ENCODE results near the gene PLK5.
"Not testable (repeated sequence)": the region's sequence is repeated elsewhere in the genome, so short reads cannot be mapped to it uniquely, and the experiment has no call there.

The PLK5 gene

DNA sequence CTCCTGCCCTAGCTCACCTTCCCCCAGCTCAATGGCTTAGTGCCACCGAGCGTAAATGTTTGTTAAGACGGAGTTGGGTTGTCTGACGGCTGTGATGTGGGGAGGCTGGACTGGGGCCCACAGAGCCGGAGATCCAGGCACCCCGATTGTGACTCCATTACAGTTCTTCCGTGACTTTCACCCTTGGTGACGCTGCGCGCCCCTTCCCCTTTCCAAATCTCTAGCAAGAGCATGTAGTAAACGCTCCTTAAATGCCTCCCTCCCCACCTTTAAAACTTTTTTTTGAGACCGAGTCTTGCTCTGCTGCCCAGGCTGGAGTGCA is 32.1 kb upstream of the PLK5 start:
- no peak for DNase-seq

DNA sequence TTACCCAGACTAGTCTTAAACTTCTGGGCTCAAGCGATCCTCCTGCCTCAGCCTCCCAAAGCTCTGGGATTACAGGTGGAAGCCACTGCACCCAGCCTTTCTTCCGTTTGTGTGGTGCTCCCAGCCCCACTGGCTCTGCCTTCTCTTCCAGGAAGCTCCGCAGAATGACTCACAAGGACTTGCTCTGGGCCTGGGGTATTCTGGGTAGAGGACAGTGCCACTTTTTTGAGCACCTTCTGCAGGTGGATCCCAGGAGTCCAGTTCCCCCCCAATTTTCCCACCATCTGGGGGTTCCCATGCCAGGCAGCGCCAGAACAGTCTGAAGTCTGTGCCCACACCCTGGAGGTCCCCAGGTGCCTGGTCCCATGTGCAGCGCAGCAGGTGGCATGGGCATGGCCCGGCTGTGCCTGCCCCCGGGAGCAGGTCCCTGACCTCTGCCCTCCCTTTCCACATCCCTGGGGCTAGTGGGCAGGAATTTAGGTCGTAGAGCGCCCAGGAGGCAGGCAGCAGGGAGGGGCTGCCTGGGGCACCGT is 31.3 kb upstream of the PLK5 start:
- no peak for DNase-seq

DNA sequence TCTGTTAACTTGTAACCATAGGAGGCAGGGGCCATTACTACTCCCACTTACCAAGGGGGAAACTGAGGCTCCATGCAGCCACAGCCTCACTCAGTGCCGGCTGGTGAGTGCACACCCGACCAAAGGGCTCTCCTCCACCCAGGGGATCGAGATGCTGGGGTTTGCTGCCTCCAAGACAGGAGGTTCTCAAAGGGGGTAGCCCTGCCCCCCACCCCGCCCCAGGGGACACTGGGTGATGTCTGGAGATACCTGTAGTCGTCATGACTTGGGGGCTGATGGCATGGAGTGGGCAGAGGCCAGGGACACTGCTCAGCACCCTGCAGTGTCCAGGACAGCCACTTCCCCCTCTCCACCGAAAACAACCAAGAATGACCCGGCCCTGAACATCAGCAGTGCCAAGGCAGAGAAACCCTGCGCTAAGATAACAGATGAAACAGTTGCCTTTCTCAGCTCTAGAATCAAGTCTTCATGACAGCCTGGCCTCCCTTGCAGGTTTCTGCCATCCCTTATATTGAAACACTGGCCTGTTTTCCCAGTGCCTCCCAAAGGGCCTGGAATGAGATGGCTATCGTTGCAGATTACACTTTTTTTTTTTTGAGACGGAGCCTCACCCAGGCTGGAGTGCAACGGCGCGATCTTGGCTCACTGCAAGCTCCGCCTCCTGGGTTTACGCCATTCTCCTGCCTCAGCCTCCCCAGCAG is 29.6 kb upstream of the PLK5 start:
- DNase-seq, result no peak

DNA sequence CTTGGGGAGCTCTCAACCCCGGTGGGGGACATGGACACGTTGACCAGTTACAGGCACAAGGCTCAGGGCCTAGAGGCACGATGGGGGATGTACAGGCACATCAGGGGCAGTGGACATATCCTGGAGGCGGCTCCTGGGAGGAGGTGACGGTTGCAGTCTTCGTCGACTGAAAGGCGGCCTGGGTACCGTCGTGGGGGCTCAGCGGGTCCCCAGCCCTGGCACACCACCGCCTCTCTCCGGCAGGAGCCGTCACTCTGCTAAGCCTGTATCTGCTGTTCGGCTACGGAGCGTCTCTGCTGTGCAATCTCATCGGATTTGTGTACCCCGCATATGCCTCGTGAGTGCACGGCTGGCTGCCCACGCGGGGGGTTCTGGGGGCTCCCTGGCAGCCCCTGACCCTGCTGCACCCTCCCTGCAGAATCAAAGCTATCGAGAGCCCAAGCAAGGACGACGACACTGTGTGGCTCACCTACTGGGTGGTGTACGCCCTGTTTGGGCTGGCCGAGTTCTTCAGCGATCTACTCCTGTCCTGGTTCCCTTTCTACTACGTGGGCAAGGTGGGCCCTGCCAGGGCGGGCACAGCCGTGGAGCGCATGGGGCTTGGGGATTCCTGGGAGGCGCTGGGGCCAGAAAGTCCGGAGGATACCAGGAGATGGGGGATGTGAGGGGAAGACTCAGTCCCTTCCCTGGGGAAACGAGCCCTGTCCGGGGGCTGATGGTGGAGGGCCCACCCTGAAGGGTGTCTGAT is 28.7 kb upstream of the PLK5 start:
- no peak for DNase-seq

DNA sequence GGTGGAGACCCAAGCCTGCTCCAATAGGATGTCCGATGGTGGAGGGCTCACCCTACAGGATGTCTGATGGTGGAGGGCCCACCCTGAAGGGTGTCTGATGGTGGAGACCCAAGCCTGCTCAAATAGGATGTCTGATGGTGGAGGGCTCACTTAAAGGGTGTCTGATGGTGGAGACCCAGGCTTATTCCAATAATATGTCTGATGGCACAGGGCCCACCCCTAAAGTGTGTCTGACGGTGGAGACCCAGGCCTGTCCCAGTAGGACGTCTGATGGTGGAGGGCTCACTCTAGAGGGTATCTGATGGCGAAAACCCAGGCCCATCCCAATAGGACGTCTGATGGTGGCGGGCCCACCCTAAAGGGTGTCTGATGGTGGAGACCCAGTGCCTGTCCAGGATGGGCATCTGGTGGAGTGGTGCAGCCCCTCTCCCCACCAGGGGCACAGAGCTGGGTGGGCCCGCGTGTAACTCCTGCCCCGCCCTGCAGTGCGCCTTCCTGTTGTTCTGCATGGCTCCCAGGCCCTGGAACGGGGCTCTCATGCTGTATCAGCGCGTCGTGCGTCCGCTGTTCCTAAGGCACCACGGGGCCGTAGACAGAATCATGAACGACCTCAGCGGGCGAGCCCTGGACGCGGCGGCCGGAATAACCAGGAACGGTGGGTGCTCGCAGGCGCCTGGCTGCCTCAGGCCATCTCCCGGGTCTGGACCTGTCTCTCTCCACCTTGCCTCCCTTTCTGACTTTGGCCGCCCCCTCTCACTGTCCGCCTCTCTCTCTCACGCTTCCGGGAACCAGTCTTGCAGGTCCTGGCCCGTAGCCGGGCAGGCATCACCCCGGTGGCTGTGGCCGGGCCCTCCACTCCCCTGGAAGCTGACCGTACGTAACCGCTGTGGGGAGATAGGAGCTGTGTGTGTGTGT is 27.8 kb upstream of the PLK5 start:
- no peak for DNase-seq

DNA sequence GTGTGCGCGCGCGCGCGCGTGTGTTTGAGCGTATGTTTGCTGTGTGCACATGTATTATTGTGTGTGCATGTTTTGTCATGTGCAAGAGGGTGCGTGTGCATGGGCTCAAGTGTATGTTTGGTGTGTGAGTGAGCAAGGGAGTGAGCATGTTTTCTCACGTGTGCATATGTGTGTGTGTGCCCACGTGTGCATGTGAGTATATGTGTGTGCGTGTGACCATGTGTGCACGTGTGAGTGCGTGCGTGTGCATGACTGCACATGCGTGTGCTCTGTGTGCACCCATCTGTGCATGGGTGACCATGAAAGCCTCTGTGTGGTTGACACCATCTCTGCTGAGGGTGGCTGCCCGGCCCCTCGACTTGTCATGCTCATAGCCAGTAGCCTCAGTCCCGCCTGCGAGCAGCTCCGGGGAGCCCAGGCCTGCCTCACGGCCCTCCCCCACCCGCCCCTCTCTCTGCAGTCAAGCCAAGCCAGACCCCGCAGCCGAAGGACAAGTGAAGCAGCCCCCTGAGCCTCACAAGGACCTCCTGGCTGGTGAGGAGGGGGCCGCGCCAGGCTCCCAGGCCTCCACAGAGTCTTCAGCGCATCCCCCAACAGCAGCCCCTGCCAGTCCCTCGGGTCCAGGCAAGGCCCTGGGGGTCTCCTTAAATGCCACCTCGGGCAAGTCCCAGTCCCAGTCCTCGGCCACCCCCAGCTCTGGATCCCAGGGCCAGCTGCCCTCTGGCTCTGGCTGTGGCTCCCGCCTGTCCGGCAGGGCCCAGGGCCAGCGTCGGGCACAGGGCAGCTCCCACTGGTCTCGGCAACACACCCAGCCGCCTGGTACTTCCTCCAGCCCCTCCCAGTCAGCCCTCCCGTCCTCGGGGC is 26.9 kb upstream of the PLK5 start:
- DNase-seq, result no peak

DNA sequence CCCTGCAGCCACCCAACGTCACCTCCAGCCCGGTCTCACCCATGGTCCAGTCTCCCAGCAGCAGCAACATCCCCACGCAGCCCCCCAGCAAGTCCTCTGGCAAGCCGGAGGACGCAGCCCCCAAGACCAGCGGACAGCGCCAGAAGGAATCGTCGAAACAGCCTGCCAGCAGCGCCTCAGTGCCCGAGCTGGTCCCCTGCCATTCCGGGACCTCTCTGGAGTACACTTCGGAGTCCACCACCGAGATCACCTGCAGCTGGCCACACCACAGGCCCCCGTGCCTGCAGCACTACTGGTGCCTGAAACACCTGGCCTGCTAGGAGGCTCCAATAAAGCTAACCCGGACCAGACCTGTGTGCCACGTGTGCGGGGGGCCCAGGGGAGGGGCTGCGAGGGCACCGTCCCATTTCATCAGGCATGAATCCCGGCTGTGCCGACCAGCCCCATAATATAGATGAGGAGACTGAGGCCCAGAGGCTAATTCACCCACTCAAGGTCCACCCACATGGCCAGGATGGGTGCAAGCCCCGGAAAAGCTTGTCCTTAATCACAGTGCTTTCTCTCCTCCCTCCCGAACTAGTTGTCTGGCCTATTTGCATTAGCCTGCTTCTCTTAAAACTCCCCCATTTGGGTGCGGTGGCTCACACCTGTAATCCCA is 26.2 kb upstream of the PLK5 start:
- no peak for DNase-seq

DNA sequence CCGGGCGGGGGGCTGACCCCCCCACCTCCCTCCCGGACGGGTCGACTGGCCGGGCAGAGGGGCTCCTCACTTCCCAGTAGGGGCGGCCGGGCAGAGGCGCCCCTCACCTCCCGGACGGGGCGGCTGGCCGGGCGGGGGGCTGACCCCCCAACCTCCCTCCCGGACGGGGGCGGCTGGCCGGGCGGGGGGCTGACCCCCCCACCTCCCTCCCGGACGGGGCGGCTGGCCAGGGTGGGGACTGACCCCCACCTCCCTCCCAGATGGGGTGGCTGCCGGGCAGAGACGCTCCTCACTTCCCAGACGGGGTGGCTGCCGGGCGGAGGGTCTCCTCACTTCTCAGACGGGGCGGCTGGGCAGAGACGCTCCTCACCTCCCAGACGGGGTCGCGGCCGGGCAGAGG is 24.6 kb upstream of the PLK5 start:
- not testable (repeated sequence) for DNase-seq

DNA sequence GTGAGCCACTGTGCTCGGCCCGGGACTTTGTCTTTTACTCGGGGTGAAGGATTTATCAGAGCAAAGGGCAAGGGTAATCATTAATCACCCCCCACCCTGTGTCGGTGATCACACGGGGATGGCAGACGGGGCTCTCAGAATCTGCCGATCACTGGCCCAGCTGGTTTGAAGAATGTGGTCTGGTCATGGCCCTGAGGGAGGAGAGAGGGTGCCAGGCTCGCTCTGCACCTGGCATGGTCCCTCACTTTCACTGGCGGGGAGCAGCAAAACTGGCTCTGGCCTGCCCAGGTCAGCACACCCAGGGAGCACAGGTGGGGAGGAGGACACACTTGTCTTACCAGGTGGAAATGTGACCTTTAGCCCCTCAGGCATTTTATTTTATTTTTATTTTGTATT is 22.7 kb upstream of the PLK5 start:
- DNase-seq, result no peak

DNA sequence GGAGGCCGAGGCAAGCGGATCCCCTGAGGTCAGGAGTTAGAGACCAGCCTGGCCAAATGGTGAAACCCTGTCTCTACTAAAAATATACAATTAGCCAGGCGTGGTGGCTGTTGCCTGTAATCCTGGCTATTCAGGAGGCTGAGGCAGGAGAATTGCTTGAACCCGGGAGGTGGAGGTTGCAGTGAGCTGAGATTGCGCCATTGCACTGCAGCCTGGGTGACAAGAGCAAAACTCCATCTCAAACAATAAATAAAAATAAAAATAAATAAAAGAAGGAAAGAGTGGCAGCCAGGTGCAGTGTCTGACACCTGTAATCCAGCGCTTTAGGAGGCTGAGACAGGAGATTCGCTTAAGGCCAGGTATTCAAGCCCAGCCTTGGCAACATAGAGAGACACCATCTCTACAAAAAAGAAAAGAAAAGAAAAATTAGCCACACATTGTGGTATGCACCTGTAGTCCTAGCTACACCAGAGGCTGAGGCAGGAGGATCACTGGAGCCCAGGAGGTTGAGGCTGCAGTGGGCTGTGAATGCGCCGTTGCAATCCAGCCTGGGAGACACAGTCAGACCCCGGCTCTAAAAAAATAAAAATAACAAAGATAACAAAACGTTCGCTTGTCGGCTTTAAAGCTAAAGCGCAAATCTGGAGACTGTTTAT is 21.3 kb upstream of the PLK5 start:
- no peak for DNase-seq

DNA sequence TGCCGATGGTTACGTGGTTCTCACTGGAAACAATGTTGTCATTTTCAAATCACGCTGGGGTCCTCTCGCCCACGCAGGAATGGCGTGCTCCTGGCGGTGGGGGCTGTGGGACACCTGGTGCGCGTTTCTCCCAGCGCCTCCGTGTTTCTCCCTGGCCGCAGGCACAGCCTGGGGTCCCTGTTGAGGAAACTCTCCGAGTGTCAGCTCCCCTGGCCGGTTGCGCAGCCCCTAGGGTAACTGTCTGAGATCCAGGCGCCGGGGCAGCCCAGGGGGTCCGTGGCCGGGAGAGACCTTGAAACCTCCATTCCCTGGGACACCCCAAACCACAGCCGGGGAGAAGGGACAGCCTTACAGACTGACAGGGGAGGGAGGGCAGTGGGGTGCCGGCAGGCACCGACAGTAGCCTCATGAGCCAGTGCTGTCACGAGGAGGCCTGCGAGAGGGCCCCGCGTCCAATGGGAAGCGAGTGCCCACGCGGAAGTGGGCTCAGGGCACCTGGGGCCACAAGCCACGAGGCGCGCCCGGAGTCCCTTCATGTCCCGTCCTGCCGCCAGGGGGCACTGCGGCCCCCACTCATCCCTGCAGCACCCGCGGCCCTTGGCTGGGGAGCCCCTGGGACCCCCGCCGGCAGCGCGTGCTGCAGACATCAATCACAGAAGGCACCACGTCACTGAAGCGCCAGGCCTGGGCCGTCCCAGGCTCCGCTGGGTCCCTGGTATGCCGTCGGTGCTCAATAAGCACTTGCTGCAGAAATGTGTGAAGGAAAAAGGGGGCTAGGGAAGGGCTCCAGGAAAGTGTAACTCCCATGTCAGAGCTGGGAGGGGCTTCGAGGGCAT is 20.6 kb upstream of the PLK5 start:
- peak in 4 of 5 donors; percentile 42 to 60 (median 52) for DNase-seq

DNA sequence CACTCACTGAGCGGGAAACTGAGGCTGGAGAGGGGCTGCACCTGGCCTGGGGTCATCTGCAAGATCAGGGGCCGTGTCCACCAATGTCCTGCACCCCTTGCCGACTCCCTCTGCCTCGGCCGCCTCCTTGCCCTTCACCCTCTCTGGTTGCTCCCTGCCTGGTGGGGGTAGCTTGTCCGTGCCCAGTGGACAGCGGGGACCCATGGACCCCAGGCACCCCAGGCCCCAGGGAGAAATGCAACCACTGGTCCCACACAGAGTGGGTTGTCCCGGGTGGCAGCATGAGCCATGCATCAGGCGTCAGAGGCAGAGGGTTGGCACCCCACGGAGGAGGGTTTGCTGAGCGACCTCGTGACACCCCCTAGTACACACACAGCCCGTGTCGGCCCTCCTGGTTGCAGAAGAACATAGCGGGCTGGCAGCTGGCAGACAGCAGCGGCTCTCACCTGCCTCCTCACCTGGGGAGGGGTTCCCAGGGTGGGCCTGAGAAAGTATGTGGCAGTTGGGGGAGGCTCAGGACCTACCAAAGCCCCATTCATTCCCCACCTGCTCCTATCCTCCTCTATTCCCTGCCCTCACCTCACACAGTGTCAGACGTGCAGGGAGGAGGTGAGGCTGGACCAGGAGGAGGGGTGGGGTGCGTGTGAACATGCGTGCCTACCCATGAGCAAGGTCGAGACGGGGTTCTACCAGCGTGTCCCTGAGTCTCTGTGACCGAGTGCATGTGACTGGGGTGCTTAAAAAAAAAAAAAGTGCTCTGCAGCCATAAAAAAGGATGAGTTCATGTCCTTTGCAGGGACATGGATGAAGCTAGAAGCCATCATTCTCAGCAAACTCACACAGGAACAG is 19.7 kb upstream of the PLK5 start:
- DNase-seq, result no peak

DNA sequence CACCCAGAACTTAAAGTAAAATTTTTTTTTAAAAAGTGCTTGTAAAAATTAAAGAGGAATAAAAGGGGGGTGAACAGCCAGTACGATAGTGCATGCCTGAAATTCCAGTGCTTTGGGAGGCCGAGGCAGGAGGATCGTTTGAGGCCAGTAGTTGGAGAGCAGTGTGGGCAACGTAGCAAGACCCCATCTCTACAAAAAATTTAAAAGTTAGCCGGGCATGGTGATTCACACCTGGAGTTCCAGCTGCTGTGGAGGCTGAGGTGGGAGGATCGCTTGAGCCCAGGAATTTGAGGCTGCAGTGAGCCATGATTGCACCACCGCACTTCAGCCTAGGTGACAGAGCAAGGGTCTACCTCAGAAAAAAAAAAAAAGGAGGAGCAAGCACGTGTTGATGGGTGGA is 18.9 kb upstream of the PLK5 start:
- no peak for DNase-seq

DNA sequence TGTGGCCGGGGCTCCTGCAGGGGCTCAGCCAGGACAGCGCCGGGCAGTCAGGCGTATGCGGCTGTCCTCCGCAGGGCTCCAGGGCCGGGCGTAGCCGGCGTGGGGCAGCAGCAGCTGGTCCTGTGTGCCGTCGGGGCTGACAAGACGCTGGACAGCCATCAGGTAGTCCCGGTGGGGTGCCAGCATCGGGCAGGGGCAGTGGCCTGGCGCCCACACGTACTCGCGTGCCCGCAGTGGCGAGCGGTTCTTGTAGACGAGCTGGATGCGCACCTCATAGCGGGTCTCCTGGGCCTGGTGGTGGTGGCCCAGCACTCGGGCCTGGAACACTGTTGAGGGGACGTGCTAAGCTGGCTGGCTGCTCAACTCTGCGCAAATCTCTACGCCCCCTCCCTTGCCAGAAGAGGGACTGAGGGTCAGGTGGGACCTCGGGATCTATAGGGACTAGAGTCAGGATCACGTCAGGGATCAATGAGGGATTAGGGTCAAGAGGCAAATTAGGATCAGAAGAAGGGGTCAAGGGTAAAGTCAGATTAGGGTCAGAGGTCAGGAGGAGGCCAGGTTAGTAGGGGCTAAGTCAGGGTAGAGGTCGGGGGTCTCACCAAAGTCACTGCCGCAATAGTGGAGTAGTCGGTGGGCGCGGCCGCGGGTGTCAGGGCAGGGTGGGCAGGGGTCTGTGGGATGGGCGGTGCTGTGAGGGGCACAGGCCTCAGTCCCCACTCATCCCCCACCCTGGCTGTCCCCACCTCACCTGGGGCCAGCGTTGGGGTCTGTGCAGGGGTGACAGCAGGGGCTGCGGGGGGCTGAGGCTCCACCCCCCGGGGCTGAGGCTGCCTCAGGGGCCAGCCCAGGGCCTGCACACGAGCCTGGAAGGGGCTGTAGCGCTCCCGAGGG is 17.6 kb upstream of the PLK5 start:
- DNase-seq, result no peak

DNA sequence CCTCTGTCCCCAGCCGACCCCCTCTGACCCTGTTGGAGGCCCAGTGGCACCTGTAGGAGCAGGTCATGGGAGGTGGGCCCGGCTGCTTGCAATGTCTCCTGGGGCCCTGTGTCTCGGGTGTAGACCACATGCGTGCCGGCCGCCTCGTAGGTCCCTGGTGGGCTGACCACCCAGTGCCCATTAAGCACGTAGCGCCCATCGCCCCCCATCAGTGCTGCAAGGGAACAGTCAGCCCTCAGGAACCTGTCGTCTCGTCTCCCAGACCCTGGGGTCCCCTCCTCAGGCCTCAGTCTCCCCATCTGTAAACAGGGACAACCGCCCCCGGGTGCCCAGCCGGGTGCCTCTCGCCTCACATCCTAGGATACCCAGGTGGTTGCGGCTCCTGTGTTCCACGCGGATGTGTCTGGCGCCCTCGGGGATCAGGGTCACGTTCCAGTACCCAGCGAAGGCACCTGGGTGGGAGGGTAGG is 16.7 kb upstream of the PLK5 start:
- DNase-seq, result no peak

DNA sequence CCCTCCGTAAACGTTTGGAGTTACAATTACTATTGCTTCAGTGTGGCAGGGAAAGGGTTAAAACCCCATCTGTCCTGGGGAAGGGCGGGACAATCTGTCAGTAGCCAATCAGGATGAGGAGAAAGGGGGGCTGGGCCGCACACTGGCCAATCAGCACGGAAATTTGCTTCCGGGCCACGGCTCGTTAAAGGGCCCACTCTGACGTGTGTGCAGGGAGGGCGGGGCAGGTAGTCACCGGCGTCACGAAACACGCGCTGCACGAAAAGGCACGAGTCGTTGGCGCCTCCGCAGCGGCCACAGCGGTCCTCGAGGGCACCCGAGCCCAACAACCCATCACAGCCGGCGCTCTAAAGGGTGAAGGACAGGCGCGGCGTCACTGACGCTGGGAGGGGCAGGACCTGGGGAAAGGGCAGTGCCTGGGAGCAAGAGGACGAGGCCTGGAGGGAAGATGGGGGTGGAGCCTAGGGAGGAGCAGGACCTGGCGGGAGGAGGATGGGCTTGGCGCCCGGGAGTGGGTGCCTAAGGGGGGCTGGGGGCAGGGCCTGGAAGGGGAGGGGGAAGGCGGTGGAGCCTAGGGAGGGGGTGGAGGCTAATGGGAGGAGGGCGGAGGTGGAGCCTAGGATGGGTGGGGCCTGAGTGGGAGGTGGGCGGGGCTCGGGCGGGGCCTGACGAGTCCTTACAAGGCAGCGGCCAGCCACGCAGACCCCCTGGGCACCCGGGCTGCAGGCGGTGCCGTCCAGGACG is 15.9 kb upstream of the PLK5 start:
- DNase-seq, result peak; percentile 80 to 94 (median 89)

DNA sequence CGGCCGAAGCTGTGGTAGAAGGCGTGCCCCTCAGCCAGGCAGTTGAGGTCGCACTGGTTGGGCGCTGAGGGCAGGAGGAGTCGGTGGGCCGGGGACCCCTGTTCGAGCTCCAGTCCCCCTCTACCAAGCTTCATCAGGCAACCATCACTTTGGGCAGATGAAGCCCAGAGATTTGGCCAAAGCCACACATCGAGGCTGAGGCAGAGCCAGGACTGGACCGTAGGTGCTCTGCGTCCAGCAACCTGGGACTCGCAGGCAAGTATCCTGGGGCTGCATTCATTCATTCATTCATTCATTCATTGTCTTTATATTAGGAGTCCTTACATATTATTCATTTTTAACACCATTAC is 15.4 kb upstream of the PLK5 start:
- no peak for DNase-seq

All from T-helper 1 cell (primary cell).